Left hindlimb (tissue), 1 donor: ENCODE results near the gene CLTCL1.

Experiments
- DNase-seq: peaks from one replicate; pipeline ENCODE4 v3.0.0-alpha.2; 2018

Gene CLTCL1

DNA sequence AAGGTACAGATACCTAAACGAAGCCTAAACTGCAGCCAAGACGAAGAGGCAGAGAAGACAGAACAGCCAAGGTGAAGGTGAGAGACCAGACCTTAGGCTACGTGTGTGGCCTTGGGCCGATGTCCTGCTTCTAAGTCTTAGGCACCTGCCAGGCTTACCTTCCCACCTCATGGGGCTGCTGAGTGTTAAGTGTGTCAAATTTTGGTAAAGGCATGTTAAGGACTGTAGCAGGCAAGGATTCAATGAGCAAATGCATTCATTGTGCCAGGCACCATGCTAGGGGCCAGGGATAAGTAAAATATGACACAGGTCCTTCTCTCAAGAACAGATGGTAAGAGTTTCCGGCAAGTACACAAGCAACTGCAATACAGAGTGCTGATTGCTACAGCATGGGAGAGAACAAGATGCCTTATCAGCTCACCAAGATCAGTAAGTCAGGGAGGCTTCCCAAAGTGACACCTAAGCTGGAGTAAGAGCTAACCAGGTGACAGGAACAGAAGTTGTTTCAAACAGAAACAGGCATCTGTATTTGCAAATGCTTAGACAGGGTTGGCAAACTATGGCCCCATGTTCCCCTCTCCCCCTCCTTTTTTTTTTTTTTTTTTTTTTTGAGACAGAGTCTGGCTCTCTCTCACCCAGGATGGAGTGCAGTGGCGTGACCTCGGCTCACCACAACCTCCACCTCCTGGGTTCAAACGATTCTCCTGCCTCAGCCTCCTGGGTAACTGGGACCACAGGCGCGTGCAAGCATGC is 46.7 kb downstream of the CLTCL1 start:
- DNase-seq = no peak

DNA sequence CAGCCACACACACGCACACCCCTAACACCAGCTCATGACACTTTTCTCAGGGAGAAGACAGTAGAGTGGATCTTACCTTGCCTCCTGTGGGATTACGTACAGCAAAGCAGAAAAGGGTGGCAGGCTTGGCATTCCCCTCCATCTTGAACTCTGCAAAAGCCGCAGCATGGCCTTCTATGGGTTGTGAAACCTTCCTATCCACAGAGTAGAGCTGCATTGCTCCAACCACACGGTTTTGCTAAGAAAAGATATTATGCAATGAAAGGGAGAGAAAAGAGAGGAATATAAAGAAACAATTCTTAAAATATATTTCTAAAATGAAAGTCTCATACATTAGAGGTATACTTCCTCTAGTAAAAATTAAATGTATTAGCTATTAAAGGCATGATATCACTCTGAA is 48.8 kb downstream of the CLTCL1 start:
- DNase-seq = no peak

DNA sequence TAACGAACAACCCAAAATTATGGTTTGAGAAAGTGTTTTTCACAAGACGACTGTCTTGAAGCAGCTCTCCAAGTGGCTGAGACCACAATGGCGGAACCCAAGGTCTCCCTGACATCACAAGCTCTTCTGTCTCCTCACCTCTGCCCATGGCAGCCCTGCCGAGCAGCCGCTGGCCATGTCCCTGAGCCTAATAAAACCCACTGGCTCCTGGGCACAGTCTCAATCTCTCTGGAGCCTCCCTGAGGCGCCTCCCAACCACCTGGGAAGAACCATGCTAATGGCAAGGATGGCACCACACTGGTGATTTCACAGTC is 50.0 kb downstream of the CLTCL1 start:
- DNase-seq = no peak

DNA sequence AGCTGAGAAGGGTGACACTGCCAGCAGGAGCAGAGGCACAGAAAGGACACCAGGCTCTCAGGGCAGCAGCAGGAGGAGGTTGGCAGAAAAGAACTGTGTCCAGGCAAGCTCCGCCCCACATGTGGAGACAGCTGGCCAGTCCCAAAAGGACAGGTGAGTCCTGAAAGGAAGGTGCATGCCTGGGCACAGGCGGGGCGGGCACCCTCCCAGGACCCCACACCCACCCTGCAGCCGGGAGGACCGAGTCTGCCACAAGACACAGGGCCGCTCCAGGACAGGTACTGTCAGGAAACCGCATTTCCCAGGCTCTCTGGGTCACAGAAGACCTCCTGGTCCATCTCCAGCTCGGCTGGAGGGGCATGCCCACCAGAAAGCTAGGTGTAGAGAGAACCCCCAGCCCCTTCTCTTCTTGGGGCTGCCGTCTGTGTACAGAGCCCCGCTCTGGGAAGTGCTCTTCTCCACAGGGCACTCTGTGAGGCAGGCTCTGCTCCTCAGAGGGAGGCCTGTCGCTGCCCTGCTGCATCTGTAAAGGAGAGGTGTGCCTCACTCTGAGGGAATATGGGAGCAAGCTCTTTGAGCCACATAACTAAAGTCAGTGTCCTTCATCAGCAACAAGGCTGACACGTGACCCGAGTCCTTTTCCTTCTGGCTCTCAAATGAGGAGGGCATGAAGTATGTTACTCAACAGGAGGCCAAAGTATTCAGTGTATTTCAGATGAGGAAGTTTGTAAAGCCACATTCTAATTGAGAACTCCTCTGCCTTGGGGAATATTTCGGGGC is 50.5 kb downstream of the CLTCL1 start:
- no peak for DNase-seq

DNA sequence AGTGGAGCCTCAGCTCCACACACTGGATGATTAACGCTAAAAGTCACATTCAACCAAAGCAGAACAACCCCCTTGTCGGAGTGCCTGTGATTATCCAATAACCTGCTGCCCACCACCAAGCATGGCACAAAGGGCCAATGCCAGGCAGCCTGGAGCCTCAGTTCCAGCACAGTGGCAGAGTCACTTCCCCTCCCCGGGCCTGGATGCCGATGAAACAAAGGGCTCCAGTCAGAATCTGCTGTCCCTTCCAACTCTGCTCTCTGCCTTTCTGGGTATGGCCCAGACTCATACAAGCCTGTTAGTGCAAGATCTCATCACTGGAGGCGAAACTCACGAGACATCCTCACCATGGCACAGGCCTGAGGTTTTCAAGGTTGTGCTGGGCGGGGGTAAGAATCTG is 52.1 kb downstream of the CLTCL1 start:
- DNase-seq = no peak

DNA sequence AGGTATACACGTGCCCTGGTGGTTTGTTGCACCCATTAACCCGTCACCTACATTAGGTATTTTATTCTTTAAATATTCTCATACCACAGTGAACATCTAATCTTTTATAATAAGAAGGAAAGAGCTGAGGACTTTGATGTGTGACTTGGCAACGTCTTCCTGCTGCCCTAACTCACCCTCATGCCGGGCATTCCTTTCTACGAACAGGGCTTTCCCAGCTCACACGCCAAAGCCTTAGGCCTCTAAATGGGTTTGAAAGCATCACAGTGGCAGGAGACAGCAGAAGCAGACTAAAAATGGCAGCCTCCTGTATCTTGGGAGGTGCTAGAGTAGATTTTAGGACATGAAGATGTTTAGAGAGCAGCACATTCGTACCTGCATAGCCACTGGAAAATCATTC is 52.6 kb downstream of the CLTCL1 start:
- DNase-seq = no peak

DNA sequence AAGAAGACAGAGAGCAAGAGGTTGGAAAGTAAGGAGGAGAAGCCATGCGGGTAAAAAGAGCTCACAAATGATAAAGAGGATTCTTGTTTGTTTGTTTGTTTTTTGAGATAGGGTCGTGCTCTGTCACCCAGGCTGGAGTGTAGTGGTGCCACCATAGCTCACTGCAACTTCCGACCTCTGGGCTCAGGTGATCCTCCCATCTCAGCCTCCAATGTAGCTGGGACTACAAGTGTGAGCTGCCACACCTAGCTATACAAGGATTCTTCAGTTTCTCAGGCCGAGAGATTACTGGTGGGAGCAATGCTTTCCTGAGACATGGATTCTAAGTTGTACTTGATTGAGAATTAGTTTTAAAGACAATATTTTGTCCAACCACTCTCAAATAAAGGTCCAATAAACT is 55.6 kb downstream of the CLTCL1 start:
- DNase-seq = no peak

DNA sequence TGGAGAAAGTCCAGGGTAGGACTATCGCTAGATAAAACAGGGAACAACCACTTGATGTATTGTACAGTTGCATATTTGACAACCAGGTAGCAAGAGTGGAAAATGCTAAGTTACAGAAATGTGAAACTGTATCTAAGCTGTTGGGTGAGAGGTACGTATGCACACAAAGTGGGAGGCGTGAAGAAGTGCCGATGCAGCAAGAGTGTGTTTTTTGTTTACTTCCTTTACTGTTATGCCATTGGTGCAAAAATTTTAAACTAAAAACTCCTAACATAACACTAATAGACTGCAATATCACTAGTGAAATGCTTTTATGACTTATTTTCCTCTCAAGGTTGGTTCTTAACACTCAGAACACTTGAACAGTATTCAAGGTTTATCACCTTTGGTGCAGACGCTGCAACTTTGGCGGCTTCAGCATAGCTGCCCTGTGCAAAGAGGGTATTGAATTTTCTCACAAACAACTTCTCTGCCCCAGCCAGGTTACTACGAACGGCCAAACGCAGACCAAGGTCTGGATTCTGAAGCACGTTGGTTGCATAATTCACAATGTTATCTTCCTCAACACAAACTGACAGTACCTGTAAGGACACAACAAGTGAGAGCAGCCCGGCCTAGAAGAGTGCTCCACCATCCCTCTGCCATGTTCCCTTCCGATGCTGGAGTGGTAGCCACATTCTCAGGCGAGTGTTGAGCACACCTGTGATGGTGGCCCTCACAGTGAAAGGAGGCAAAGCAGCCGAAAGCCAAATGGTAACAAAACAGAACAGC is 57.2 kb downstream of the CLTCL1 start:
- DNase-seq = no peak

DNA sequence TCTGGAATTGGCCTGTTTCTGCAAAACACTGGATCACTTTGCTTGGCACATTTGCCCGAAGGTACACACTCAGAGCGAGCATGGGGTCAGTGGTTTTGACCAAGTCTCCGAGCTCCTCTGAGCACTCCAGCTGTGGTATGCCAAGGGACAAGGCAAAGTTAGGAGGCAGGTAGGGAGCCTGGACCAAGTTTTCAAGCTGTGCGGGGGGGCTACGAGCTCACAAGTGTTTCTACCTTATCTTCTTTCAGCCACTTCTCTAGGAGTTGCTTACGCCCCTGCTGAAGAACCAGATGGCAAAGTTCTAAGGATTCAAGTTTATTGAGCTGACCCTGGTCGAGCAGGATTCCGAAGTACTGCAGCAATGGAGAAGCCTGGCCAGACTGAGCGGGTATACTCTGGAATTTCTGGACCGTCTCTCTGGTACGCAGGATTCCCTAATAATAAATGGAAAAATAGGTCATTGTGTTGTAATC is 58.3 kb downstream of the CLTCL1 start:
- DNase-seq = no peak

DNA sequence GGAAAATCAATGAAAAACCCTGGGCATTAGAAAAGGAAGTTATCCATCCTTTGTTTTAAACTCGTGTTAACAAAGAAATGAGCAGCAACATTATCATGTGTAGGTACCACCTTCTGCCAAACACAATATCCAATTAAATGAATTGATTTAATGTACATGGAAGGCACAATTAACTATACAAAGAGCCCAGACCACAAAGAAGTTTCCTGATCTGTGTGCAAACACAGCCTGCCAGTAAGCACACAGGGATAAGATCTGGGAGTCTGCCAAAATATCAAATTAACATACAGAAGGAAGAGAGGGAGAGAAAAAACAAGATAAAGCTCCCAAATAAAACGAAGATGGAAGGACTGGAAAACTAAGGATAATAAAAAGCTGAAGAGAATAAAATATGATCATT is 58.9 kb downstream of the CLTCL1 start:
- no peak for DNase-seq

DNA sequence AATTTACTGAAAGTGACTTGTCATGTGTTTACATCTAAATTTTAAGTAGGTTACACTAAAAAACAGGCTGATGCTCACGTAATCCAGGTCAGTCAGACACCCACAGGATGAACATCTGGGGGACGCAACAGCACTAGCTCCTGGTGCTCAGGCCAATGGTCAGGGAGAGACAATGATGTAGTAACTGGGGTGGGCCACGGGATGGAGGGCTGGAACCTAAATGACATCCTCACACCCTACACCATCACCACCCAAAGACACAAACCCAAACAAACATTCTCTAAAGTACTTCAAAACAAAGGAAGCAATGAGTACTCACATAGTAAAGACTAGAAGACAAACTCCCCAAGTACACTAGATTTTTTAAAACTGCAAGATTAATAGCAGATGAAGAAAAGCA is 59.5 kb downstream of the CLTCL1 start:
- no peak for DNase-seq

DNA sequence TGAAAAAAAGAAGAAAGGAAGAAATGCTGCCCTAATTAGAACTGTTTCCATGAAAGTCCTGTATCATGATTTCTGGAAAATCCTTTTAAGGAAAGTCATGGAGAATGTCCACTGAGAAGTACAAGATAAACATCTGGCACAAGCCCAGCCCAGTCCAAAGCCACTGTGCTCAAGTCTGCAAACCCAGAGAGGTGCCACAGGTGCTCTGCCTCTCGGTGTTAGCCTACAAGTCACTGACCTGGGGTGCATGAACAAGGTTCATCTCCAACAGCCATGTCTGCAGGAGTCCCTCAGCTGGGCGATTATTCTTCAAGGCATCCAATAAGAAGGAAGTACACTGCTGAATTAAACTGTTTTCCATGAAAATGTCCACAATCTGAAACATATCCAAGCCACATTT is 61.9 kb downstream of the CLTCL1 start:
- no peak for DNase-seq

DNA sequence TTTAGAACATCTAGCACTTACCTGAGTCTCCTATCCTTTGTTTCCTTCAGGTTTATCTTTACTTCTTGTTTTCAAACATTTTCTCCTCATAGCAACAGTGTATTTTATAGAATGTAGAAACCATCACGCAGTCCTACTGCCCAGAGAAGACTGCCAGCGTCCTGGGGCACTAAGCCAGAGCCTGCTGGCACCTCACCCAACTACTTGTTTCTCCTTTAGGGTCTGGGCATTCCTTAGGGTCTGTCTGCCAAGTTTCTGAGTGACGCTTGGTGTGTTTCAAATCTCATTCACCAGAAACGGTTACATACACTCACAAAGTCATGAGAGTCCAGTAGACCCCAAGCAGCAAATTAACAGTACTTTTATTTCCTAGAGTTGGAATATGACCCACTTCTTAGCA is 63.3 kb downstream of the CLTCL1 start:
- DNase-seq = no peak

DNA sequence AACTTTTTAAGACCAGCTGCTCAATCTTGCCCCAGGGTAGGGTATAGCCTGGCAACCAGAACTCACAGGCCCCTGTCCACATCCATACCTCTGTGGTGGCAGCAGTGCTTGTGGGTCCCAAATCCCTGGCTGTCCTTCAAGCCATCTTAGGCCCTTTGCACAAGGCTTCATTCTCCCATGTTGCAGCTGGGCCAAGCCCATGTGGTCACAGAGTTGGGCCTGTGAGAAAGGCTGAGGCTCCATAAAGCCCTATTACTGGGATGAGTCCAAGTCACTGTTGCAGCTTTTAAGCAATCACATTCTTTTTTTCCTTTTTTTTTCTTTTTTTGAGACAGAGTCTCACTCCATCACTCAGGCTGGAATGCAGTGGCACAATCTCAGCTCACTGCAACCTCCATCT is 65.1 kb downstream of the CLTCL1 start:
- no peak for DNase-seq

DNA sequence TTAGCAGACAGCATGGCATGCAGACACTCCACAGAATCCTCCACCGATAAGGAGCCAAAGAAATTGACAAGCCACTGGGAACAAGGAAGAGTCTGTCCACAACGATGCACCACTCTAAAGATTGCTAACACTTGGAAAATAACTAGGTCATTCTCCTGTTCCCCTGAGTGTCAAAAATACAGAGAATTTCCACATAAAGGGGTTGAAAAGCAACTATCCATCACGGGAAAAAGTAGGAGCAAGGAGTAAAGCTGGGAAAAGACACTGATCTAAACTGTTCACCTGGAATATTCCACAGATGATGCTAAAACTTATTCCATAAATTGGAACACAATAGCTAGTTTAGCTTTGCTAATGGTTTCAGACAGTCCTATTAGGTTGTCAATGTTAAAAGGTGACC is 66.0 kb downstream of the CLTCL1 start:
- no peak for DNase-seq

DNA sequence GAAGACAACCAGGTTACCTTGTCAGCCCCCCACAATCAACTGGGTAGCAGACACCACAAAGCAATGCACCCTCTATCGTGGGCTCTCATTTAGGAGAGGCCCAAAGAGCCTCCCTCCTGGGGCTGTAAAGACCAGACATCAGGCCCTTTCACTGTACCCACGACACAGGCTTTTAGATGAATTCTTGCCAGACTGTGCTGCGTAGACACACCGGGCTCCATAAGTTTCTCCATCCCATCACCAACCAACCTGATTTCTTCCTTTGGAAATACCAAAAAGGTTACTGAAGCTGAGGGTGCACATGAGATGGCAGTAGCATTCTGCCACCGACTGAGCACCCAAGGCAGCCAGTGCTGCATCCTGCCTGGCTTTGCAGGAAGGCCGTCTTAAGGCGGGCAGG is 66.5 kb downstream of the CLTCL1 start:
- no peak for DNase-seq

DNA sequence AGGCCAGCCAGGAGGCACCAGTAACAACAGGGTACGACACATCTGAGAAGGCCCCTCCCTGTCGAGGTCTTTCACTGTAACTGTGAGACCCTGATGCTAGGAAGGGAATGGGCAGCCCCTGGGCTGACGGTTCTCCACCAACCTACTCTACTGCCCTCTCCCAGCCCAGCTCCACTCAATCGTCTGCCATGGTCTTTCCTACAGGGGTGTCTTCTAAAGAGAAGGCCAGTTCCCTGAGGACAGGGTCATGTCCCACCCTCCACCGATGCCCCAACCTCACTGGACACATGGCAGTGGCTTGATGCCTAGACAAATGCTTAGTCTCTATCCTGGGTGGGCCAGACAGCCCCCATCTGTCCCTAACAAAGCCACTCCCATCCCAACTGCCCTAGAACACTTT is 67.0 kb downstream of the CLTCL1 start:
- no peak for DNase-seq

DNA sequence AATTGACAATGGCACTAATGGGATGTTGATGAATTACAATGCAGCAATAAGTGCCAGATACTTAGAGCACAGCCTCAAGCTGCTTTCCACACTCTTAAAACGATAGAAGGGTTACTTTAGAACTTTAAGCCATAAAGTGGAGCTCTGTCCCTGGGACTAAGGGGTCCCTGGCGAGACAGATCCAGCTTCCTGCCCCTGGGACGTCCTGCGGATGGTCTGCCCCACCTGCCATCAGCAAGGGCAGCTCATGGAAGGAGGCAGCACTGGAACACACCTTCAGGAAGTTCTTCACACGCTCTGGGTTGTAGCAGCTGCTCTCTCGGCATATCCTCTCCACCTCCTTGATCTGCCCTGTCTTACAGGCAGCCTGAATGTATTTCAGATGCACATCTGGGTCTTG is 67.9 kb downstream of the CLTCL1 start:
- DNase-seq = no peak

DNA sequence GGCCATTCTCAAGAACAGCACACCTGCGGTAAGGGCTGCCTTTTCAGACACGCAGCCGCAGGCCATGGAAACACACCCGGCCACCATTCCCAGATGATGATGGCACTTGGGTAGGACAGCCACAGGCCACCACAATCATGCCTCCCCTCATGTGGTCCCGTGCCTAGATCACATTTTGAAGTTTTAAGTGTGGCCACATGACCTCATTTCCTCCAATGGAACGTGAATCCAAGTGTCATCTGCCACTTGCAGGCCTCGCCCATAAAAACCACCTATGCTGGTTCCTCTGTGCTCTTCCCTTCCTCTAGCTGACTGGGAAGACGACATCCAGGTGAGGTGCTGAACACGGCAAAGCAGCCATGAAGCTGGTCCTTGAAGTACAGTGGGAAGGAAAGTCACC is 68.4 kb downstream of the CLTCL1 start:
- DNase-seq = no peak

DNA sequence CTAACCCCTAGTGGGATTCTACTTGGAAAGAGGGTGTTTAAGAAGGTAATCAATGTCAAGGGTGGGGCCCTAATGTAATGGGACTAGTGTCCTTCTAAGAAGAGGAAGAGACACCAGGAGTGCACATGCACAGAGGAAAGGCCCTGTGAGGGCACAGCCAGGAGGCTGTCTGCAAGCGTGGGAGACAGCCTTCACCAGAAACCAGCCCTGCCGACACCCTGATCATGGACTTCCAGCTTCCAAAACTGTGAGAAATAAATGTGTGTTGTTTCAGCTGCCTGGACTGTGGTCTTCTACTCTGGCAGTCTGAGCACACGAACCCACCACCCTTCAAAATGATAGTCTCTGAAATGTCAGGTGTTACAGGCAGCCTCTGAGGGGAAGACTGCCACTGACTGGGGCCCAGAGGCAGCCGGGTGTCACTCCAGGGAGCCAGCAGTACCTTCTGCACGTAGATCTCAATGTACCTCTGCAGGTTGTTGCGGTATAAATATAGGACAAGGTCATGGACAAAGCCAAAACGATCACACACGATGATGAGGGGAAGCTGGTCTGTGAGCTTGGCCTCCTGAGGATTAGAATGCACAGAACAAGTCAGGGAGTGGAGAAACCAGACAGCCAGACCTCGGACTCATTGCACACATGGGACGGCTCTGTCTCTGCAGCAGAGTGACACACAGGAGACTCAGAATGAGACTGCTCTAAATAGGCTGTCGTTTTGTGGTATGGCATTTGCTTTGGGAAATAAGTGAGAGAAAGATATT is 69.1 kb downstream of the CLTCL1 start:
- DNase-seq = no peak

DNA sequence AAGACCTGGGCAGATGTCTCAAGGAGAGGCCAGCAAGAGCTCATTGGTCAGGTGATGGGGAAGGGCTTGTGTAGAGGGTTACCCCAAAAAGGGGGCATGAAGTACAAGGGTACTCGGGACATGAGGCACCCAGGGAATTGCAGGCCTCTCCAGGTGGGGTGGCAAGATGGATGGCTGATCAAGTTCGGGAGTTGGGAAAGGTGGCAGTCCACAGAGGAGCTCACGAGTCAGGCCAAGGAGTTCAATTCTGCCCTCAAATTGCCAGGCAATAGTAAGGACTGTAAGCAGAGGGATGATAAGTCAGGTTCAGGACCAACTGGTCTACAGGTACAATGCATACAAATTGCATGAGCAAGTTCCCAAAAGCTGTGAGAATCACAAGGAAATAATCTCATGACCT is 70.7 kb downstream of the CLTCL1 start:
- DNase-seq = no peak

DNA sequence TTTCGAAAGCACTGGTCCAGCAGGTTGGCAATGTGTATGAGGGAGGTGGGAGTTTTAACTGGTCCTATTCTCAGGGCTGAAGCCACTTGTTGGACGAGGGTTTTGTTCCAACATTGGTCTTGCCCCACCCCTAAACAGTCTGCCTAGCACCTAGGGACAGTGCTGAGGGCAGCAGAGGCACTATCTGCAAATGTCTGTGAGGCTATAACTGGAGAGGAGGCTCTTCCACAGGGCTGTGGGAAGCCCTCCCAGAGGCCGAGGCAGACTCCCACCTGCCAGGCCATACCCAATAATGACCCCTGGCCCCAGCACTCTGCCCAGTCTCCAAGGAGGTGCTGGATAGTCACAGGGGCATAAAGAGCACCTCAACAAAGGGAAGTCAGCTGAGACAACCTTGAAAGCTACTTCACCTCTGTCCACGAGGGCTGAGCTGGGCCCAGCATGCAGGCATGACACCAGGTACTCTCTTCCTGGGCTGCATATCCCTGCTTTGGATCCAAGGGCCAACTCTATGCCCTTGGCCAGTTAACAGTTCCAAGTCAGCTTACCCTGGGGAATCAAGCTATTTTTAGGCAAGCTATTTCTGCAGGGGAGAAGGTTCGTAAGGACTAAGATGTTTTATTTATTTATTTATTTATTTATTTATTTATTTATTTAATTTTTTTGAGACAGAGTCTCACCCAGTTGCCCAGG is 72.8 kb downstream of the CLTCL1 start:
- DNase-seq = no peak

DNA sequence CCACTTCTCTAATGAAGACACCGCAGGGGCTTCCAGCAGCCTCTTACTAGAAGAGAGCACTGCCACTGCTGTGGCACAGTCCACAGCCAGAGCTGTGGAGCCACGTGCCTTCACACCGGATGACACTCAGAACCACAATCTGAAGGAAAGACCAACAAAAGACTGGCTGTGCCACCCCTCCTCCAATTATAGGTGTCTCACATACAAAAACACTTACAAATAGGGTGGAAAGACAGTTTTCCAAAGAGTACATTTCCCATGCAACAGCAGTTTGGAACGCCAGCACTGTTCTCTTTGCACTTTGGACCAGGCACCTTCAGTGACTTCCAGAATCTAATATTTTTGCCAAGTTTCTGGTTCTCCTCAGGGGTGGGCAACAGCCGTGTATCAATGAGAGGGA is 74.9 kb downstream of the CLTCL1 start:
- DNase-seq = no peak
